HG02870 (cell line): Measurements from ENCODE around the gene NACC1.
A peak's percentile ranks its signal among the peaks of the same experiment; 100 is the strongest.

Source experiments
- ATAC-seq: cut with Tn5 transposase; IDR thresholded peaks from one replicate; pipeline ENCODE4 v1.9.1; 2021; ENCODE audit warnings: mild to moderate bottlenecking, moderate library complexity; ENCODE audit not compliant: unreplicated experiment

NACC1 gene

DNA sequence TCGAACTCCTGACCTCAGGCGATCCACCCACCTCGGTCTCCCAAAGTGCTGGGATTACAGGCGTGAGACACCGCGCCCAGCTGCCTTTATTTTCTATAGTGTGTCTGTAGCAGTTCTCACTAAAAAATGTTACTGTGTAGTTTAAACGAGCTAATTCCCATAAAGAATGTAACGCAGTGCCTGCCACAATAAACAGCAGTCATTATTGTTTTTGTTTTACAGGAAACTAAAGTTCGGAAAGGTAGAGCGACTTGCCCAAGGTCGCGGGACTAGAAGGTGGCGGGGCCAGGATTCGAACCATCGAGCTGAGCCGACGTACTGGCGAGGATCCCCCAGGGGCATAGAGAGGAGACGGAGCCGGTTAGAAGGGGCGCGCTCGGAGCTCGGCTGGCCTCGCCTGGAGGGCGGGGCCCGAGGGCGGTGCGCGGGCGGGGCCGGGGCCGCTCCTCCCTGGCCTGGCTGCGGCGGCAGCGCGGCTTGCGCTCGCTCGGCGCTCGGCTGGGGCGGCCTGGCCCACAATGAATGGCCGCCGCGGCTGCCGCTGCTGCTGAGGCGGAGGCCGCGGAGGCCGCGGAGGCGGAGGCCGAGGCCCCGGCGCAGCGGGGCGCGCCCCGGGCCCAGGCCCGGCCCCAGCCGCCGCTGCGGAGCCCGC lies at the start of gene NACC1:
NACC1 (plus strand) TSS at position 493 of the 652 bp plus-strand sequence. CDS start 16,944 bp downstream, outside the sequence.
- ATAC-seq = peak; percentile 58

DNA sequence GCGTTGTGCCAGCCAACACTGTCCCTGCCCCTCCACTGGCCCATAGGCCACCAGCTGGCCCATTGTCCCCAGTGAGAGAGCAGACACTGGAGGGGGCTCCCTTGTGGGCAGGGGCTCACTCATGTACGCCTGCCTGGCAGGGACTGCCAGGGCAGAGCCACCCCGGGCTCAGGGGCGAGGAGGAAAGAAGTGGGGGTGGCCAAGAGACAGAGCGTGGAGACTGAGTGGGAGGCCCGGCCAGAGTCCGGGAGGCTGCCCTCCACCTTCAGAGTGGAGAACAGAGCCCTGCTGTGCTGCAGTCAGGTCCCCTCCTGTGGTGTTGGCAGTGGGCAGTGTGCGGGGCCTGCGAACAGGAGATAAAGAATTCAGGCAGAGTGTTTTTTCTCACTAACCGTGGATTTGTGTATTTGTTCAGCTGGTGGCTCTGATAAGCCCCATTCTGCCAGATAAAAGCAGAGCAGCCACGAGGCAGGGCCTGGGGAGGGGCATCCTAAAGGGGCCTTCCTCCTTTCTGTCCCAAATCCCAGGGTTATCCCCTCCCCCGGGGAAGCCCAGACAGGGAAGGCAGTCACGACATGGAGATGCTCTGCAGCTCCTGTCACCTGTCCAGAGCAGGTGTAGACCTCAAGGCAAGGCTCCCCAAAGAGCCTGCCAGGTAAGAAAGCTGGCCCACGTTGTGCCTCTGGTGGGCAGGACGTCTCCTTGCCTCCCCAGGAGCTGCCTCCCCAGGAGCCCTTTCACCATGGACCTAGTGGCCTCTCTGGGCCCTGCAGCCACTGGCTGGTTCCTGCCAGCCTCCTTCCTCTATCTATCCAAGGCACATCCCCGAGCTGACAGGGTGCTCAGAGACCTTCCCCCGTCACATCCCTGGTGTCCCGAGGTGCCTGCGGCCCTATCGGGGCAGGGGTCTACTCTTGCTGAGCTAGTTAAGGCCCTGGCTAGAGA lies 48.4 kb upstream of the NACC1 start:
- no peak for ATAC-seq

DNA sequence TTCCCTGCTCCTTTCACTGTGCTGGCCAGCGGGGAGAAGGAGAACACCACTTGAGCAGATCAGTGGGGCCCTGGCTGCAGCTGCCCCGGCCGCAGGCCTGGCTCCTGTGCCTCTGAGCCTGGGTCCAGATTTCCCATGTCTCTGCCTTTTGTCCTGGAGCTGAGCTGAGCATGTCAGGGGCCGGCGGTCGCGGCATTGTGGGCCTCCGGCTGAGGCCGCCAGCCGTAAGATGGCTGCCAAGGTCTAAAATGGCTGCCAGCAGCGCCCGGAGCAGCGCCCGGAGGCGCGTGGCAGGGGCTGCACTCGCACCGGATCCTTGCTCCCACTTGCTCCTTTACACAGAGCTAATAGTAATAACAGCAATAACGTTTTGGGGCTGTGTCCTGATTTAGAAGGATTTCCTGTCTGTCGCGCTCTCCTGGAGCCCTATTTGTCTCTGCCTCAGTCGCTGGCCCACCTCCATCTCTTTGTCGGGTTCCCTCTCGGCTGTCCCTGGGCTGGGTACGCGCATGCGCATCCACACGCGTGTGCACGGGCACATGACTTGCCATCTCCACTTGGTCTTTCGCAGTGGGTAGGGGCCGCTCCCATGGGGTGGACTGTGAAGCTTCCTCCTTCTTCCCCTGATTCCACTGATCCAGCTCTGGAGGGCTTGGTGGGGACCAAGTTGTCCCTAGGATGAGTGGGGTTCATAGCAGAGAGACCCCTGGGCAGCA lies 47.5 kb upstream of the NACC1 start:
- ATAC-seq = no peak

DNA sequence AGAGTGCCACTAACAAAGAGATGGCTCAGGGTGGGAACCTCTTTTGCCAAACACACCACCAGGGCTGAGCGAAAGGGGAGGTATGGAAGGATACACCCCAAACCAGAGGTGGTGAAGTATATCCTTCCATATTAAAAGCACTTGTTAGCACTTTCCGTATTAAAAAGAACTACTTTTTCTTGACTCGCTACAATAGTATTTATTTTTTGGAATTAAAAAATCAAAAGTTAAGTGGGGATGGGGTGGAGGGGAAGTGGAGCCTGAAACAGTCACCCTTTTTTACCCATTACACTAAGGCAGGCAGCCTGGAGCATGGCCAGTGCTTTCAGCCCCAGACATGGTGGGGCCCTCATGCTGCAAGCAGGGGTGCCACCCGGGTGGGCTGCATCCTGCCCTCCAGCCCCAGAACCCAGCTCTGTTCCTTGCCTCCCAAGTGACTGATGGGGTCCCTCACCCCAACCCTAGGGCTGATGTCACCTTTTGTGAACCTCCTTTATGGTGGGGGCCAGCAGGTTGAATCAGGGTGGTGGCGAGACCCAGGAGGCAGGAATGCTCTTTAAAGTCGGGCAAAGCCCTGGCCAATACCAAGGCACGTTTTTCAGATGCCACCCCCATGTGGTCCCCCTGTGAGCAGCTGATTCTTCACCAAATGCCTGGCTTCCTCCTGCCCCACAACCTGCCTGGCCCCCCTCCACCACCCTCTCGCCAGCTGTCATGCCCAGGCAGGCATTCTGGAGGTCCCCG lies 46.4 kb upstream of the NACC1 start:
- no peak for ATAC-seq

DNA sequence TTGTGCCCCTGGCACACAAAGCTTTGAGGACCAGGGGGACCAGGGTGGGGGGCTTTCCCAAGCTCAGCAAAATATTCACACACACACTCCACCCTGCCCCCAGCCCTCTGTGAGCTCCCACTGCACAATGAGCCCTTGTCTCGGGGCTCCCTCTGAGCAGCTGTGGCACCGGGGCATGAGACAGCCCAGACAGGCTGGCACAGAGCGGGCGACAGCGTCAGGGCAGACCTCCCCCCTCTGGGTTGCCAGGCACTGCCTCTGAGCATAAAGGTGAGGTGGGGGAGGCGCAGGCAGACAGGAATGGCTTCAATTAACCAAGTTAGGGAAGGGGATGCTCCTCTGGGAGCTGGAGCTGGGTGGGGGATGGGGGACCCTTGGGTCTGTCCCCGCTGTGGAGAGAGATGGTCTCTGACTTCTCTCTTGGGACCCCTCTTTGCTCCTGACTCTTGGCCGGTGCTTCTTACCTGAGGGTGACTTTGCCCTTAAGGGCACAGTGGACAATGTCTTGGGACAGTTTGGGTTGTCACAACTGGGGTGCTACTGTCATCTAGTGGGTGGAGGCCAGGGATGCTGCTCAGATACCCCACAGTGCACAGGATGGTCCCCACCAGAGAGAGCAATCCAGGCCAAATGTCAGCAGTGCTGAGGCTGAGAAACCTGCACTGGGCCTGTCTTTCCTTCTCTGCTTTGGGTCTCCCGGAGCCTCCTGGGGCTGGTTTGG lies 45.7 kb upstream of the NACC1 start:
- ATAC-seq = no peak

DNA sequence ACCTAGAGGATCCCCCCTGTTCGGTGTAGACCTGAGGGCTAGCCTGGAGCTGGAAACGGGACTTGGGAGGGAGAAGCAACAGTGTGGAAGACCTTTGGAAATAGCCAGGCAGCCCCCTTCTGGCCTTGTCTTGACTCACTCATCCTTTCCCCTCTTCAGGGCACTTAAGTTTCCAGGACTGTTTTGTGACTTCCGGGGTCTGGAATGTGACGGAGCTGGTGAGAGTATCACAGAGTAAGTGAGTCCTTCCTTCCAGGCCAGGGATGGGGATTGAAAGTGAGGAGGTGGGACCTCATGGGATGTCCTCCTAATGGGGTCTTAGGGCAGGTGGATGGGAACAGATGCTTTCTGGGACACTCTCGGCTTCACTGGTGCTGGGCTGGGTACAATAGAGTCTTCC lies 44.8 kb upstream of the NACC1 start:
- no peak for ATAC-seq

DNA sequence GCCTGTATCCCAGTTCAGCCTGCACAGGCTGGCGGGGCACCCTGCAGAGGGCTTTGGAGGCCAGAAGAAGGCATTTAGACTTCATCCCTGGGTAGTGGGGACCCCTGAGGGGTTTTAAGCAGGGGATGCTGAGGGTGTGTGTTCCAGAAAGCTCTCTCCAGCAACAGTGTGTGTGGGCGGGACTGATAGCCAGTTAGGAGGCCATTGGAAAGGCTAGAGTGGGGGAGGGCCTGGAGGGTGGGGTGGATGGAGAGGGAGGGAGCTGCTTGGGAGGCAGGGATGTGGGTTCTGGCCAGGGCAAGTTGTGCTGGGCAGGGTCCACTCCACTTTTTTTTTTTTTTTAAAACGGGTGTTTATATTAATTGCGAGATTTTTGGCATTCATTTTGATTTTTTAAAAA lies 43.7 kb upstream of the NACC1 start:
- no peak for ATAC-seq

DNA sequence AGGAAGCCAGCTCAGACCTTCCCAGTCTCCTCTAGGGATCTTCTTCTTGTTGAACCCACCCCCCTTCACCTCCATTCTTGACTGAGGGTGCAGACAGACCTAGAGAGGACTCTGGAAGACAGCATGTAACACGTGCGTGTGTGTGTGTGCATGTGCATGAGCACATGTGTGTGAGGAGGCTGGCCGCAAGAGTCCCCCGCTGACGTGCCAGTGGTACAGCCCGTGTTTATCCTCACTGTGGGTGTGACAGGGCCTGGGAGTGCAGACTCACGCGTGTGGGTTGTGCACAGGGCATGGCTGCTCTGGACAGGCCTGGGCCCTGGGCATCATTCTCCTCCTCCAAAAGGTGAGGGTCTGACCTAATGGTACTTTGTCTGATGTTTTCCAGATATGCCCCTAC lies 41.7 kb upstream of the NACC1 start:
- no peak for ATAC-seq

DNA sequence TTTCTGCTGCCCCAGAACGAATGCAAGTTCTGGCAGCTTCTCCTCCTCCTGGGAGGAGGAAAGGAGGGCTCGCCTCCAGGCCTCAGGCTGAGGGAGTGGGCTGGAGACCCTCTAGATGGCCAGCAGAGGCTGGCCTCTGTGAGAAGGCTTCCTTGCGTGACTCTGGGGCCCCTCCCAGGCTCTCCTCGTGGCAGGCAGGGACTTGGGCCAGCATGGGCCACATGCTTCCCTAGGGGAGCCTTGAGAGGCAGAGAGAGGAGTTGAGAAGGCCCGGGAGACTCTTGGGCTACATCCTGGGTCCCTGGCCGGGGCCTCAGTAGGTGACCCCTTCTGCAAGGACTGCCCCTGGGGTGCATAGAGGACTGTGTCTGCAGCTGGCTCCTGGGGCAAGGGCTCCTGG lies 41.3 kb upstream of the NACC1 start:
- no peak for ATAC-seq

DNA sequence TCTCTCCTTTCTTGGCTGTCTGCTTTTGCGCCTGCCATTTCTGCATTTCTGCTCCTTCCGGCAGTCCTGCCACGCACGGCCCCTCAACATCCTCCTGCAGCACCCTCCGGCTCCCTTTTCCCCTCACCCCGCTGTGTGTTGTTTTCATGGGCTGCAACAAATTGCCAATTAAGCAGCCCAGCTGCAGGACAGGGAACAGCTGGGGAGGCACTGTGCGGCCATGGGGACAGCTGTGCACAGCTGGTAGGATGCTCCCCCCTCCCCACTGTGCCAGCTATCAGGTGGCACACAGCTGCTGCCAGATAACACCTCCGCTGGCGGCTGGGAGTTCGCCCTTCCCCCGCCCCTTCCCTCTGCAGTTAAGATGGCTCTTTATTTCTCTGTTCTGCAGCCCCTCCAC lies 40.8 kb upstream of the NACC1 start:
- no peak for ATAC-seq

DNA sequence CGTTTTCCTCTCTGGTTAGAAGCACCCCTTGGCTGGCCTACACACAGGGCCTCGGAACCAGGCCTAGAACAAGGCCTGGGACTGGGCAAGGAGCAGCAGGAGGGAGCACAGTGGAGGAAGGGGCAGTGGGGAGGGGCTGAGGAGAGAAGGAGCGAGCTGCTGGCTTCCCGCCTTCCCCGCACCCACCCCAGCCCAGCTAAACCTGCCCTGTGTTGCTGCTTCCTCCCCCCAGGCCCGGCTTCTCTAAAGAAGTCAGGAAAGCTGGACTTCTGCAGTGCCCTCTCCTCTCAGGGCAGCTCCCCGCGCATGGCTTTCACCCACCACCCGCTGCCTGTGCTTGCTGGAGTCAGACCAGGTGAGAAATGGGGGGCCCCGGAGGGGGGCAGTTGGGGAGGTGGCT lies 39.7 kb upstream of the NACC1 start:
- ATAC-seq = no peak

DNA sequence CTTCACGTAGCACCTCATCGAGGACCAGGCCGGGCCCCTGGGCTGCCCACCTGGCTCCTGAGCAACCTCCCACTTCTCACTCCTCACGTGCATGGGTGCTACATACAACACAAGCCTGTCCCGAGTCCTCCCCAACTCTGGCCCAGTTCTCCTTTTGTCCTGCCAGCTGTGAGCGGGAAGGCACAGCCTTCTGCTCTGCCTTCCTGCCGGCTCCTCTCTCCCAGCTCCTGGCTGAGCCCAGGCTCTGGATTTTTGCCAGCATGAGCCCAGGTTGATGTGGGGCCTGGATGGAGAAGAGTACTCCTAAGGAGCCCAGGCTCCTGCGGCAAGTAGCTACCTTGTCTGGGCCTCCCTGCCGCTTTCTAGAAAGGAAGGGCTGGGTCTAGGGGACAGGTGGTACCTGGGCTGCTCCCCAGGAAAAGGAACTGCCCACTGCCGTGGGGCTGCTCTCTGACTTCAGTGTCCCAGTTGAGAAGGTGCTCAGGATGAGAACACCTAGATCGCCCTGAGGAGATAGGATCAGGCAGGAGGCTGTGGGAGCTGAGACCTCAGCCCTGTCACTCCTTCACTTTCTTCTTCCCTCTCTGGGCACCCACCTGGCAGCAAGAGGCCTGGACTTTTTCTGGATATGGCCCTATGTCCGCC lies 39.0 kb upstream of the NACC1 start:
- ATAC-seq = no peak

DNA sequence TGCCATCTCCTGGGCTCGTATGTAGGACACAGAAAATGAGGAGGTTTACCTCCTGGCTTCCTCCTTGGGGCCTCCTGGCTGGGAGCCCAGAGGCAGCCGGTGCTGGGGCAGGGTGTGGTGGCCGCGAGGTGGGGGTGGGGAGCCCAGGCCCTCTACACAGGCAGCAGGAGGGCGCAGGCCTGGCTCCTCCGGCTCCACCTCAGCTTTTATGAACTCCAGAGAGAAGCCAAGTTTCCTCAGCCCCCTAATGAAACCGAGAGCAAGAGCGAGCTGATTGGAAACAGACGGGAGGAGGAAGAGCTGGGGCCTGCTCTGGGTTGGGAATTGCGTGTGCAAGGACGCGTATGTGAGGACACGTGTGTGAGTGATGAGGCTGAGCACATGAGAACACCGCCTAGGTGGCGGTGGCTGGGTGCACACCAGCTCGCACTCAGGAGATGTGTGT lies 38.5 kb upstream of the NACC1 start:
- ATAC-seq = no peak

DNA sequence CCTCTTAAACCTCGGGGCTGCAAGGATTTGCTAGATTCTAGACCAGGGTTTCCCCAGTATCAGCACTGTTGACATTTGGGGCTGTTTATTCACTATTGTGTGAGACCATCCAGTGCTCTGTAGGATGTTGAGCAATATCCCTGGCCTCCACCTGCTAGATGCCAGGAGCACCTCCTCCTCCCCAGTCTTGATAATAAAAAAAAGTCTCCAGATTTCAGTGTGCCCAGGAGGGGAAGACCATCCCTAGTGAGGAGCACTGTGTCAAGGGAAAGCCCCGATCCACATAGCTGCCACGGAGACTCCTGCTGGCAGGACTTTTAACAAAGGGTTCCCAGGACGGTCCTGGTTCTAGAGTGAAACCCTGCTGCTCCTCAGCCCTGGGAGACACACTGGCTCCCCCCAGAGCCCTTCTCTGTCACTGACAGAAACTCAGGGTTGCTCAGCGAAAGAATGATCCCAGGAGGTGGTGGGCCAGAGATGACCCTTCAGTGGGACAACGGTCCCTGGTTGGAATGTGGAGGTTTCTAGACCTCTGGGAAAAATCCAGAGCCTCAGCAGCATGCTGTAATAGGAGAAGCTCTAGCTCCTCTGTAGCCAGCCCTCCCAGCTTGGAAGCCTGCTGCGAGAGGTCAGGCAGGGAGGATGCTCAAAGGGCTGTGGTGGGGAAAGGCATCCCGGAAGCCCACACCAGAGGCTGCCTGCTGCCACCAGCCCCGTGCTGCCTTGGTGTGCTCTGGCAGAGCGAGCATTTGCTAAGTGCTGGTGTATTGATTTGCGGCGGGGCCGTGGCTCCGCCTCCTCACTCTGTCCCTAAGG lies 35.7 kb upstream of the NACC1 start:
- no peak for ATAC-seq

DNA sequence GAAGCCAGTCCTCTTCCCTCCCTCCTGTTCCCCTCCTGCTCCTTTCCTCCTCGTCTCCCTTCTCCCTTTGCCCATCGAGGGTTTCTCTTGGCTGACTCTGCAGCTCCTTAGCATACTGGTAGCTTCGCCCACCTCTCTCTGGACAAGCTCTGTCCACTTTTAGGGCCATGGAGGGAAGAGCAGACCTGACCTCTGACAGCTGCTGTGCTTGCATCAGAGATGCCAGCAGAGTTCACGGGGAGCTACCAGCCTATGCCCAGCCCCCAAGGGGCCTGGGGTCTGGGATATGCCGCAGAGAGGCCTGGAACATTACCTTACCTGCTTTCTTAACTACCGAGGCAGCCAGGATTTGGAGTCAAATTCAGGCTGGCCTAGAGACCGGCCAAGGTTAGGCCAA lies 35.1 kb upstream of the NACC1 start:
- ATAC-seq = no peak

DNA sequence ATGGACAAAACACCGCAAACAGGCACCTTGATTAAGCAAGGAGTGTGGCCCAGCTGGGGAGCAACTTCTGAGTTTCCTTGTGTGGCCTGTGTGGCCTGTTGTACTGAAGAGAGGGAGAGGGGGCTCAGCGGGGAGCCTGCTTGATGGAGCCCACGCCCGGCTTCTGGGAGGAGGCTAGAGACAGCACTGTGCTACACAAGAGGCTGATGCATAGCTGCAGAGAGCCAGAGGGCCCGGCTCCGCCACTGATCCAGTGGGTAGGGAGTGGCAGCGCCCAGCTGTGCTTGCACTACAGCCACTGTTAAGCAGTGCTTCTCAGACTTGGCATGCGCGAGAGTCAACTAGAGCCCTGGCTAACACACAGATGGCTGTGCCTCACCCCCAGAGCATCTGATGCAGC lies 34.4 kb upstream of the NACC1 start:
- ATAC-seq = no peak

DNA sequence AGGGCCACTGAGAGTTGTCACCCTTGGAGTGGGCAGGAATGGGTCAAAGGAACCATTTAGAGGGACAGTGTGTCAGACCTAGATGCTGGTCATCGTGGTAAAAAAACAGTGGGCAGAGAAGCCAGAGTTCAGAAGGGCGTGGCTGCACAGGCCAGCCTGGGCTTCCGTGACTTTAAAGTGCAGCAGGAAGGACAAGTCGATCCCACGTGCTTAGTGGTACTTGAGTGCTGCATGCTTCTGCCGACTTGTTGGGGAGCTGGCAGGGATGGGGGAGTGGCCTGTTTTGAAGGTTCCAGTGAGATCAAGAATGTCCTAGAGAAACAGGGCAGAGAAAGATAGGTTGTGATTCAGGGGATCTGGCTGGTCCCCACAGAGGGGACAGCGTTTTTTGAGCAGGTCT lies 32.4 kb upstream of the NACC1 start:
- ATAC-seq = no peak

DNA sequence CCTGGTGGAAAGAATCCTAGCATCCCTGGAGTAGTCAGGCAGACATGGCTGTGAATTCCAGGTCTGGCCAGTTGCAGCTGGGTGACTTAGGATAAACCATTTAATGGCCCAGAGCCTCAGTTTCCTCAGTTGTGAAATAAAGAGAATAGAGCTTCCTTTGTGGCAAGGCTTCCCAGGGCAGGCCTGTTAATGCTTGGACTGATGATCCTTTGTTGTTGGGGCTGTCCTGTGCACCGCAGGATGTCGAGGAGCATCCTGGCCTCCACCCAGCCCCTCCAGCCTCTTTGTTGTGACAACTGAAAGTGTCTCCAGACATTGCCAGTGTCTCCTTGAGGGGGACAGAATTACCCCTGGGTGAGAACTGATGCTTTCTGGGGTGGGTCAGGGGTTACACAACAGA lies 31.7 kb upstream of the NACC1 start:
- no peak for ATAC-seq

DNA sequence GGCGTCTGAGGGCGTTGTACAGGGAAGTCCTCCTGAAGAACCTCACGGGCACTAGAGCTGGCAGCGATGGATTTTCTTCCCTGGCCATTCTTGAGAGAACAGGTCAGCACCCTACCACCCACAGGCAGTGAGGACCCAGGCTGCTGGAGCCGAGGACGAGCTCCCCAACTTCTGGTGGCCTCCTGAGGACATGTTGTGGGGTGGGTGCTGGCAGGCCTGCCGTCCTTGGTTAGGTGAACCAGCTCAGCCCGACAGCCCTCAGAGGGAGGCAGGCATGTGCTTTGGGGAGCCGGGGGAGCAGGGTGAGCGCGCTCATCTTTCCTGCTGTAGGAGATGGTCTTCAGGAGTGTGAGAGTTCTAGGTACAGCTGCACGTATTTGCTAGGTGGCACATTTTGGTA lies 30.8 kb upstream of the NACC1 start:
- ATAC-seq = no peak
